Stimulated activated CD8-positive, alpha-beta memory T cell treated with anti-CD3 and anti-CD28 coated beads, Interleukin-4, amount 100 ng/mL, for 1 hour (primary cell): Measurements from ENCODE around the gene OR56B1.

Source experiments
- DNase-seq, 2 donors: peaks; one replicate each; pipeline ENCODE4 v3.0.0-alpha.2; 2020; ENCODE audit warnings: low read depth in 2 of 2, low spot score in 1 of 2

The OR56B1 gene

DNA sequence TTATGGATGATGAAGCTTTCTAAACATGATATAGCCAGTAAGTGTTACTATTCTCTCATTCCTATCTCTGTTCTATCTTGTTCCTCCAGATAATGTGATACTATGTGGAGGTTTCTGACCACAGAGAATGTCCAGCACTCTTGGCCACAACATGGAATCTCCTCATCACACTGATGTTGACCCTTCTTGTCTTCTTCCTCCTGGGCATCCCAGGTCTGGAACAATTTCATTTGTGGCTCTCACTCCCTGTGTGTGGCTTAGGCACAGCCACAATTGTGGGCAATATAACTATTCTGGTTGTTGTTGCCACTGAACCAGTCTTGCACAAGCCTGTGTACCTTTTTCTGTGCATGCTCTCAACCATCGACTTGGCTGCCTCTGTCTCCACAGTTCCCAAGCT is 9.9 kb upstream of the OR56B1 start:
- no peak for DNase-seq

DNA sequence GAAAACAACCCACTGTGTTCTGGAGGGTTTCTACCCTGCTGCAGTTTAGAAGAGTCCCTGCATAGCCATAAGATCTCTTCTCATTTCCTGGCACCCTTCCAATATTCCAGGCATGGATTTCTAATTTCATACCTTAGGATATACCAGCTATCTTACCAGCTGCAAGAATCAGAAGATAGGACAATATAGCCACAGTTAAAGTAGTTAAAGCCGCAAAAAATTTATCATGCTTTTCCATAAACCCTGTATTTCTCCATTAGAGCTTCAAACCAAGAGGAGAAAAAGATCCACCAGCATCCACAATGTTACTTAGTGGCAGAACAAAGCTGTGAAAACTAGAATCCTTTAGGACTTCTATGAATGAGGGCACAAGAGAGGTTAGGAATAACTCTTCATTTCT is 8.6 kb upstream of the OR56B1 start:
- DNase-seq = no peak

GRCh38 chr11:5737091-5737490 is 843 bp downstream of the OR56B1 start:
- no peak for DNase-seq

- no peak for DNase-seq
Observed at GRCh38 chr11:5737670-5738392, 1.6 kb downstream of the OR56B1 start.

DNA sequence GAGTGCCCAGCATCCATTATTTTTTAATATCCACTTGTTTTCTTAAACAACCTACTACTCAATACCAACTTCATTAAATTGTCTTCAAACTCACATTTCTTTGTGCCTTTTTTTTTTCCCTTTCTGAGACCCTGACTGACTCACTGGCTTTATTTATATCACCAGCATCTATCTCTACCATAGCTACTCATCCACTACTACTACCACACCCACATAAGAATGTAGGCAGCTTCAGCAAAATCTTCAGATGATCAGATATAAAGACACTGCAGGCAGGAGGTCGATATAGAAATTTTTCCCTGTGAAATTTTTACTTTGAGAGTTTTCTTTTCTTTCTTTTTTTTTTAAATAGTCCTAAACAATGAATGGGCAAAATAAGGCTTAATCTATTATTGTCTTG is 2.2 kb downstream of the OR56B1 start:
- DNase-seq = no peak

DNA sequence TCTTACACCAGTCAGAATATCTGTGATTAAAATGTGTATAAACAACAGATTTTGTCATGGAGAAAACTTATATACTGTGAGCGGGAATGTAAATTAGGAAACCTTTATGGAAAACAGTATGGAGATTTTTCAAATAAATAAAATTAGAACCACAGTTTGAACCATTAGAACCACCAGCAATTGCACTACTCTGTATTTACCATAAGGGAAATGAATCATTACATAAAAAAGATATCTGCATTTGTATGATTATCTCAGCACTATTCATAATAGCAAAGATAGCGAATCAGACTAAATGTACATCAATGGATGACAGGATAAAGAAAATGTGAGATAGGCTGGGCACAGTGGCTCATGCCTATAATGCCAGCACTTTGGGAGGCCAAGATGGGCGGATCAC is 10.4 kb downstream of the OR56B1 start:
- no peak for DNase-seq

GRCh38 chr11:5749836-5750235 is 13.6 kb downstream of the OR56B1 start:
- no peak for DNase-seq

GRCh38 chr11:5753943-5754342 is 17.7 kb downstream of the OR56B1 start, which contains the start of gene OR52N4:
OR52N4 (plus strand) TSS chr11:5754243; CDS start chr11:5754741, 498 bp downstream.
- DNase-seq = no peak

GRCh38 chr11:5767056-5767455 is 30.8 kb downstream of the OR56B1 start:
- no peak for DNase-seq

DNA sequence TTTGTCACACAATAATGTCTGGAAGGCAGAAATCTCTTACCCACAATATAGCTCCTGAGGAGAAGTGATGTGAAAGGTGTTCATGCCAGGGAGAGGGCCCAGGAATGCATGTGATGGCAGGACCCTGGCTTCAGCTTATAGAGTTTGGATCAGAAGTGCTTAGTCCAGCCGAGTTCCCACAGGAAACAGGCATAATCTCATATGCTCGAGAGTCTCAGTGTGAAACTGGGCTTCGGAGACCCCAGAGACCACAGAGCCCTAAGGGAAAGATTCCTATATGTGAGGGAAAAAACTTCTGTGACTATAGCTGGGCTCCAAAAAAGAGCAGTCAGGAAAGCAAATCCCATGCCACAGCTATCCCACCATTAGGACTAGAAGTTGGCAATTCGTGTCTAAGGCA is 47.0 kb downstream of the OR56B1 start, which contains the start of gene OR52N5:
OR52N5 (minus strand) TSS at position 101 of the 400 bp plus-strand sequence. CDS start 4,721 bp downstream, outside the sequence.
- DNase-seq = no peak
